ENCODE measurements around the gene GRK5.

Gene GRK5

DNA sequence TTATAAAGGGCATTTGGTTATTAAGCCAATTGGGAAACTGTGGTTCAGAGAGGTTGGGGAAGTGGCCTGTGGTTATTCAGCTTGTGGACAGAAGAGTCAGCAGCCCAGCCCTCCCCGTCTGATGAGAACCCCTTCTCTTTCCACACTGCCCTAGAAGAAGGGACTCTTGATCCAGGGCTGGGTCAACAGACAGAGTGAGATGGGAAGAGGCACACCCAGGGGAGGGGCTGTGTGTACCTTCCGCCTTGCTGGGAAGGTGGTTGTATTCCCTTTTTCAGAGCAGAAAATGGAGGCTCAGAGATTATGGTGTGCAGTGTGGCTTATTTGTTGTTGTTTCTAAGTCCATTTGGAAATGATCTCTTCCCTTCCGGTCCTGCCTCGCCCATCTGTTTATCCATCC, 103.4 kb downstream of the GRK5 start:
- no peaks in the 10 kb centered on the region for H3K9me3 ChIP-seq
- peaks cover 0 to 90% (median 47%) of the 10 kb centered on the region in 4 donors for H3K4me1 ChIP-seq
- H3K4me3 ChIP-seq, result no peak overlapping the region
- H3K36me3 ChIP-seq, result no peaks in the 10 kb centered on the region
- peak overlapping the region; percentile 53 to 80 for H3K27ac ChIP-seq
- TF ChIP-seq, protein P1, sequence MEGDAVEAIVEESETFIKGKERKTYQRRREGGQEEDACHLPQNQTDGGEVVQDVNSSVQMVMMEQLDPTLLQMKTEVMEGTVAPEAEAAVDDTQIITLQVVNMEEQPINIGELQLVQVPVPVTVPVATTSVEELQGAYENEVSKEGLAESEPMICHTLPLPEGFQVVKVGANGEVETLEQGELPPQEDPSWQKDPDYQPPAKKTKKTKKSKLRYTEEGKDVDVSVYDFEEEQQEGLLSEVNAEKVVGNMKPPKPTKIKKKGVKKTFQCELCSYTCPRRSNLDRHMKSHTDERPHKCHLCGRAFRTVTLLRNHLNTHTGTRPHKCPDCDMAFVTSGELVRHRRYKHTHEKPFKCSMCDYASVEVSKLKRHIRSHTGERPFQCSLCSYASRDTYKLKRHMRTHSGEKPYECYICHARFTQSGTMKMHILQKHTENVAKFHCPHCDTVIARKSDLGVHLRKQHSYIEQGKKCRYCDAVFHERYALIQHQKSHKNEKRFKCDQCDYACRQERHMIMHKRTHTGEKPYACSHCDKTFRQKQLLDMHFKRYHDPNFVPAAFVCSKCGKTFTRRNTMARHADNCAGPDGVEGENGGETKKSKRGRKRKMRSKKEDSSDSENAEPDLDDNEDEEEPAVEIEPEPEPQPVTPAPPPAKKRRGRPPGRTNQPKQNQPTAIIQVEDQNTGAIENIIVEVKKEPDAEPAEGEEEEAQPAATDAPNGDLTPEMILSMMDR (IDR thresholded peaks at IDR 0.05), result no peak
- H3K27me3 ChIP-seq, result no peaks in the 10 kb centered on the region
- intact Hi-C loops (cut with DNase I; ENCODE audit: low total_unique reads), result no loop called here
- DNase-seq, result no peak

DNA sequence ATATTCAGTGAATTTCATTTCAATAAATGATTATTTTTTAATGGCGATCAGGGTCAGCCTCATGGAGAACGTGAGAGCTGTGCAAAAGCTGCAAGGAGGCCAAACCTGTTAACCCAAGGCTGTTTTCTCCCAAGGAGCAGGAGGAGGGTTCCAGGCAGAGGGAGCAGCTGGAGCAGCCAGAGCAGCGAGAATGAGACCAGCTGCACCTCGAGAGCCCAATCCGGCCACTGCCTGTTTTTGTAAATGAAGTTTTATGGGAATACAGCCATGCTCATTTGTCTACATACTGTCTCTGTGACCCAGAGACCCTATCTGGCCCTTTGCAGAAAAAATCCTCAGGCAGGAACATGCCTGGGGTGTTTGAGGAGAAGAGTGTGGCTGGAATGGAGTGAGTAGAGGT, 104.9 kb downstream of the GRK5 start:
- intact Hi-C loops (cut with DNase I; ENCODE audit: low total_unique reads), result no loop called here
- Histone ChIP-seq H3K9me3 (no peaks in the 10 kb centered on the region), H3K4me1 (peaks cover 4 to 90% (median 50%) of the 10 kb centered on the region in 4 donors), H3K27ac (peak overlapping the region in 1 of 2 donors; percentile 80), H3K27me3 (no peaks in the 10 kb centered on the region), H3K4me3 (no peak overlapping the region), H3K36me3 (no peaks in the 10 kb centered on the region)
- TF ChIP-seq, protein P1 (IDR thresholded peaks at IDR 0.05), result no peak
- no peak for DNase-seq

DNA sequence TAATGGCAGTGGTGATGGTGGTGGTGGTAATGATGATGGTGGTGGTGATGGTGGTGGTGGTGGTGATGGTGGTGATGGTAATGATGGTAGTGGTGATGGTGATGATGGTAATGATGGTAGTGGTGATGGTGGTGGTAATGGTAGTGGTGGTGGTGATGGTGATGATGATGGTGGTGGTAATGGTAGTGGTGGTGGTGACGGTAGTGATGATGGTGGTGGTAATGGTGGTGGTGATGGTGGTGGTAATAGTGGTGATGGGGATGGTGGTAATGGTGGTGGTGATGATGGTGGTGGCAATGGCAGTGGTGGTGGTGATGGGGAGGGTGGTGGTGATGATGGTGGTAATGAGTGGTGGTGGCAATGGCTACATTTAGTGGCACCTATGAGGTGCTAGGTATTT, 105.7 kb downstream of the GRK5 start:
- intact Hi-C loops (cut with DNase I; ENCODE audit: low total_unique reads), result no loop called here
- Histone ChIP-seq H3K27ac (peak overlapping the region; percentile 78 to 92), H3K9me3 (no peaks in the 10 kb centered on the region), H3K4me3 (no peak overlapping the region), H3K27me3 (no peaks in the 10 kb centered on the region), H3K36me3 (no peaks in the 10 kb centered on the region), H3K4me1 (peaks cover 5 to 91% (median 57%) of the 10 kb centered on the region in 4 donors)
- DNase-seq, result no peak
- TF ChIP-seq, protein P1 (IDR thresholded peaks at IDR 0.05), result no peak

DNA sequence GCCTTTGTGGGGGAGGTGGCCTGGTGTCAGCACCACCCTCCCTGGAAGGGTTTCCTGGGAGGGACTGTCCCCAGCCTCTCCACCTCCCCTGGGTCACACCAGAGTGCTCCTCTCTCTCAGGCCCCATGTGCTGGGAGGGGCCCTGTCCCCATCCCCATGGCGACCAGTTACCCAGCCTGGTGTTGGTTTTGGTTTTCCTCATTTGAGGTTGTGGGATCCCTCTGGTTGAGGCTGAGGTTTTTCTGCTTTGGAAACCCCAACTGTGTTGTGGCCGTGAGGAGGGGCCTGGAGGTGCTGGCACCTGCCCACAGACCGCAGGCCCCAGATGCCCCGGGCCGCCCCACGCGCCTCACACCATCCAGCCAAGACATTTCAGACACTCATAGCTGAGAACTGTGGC, 106.3 kb downstream of the GRK5 start:
- H3K4me1 ChIP-seq, result peaks cover 5 to 91% (median 60%) of the 10 kb centered on the region in 4 donors
- H3K36me3 ChIP-seq, result no peaks in the 10 kb centered on the region
- no peak overlapping the region for H3K4me3 ChIP-seq
- TF ChIP-seq, protein P1 (IDR thresholded peaks at IDR 0.05), result no peak
- DNase-seq, result no peak
- no peaks in the 10 kb centered on the region for H3K9me3 ChIP-seq
- intact Hi-C loops (cut with DNase I; ENCODE audit: low total_unique reads), result no loop called here
- H3K27ac ChIP-seq, result peak overlapping the region; percentile 78 to 92
- no peaks in the 10 kb centered on the region for H3K27me3 ChIP-seq

DNA sequence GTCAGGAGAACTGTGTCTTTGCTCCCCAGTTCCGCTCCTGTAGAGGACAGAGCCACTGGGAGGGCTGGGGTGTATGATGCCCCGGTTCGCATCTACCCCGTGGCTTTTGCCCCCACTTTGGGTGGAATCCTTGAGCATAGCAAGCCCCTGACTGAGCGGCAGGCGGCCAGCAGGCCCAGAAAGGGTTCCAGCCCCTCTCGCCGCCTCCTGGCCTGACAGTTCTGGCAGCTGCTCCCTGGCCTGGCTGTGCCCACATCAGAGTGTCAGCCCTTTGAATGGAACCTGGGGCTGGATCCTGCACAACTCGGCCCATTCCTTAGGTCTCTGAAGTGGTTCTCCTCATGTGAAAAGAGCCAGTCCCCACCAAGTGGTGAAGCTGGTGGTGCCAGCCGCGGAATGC, 106.7 kb downstream of the GRK5 start:
- no peaks in the 10 kb centered on the region for H3K36me3 ChIP-seq
- peak overlapping the region; percentile 78 to 92 for H3K27ac ChIP-seq
- DNase-seq, result no peak
- no peak overlapping the region for H3K4me3 ChIP-seq
- no peaks in the 10 kb centered on the region for H3K9me3 ChIP-seq
- H3K4me1 ChIP-seq, result peaks cover 5 to 91% (median 60%) of the 10 kb centered on the region in 4 donors
- intact Hi-C loops (cut with DNase I; ENCODE audit: low total_unique reads), result no loop called here
- H3K27me3 ChIP-seq, result no peaks in the 10 kb centered on the region
- TF ChIP-seq, protein P1 (IDR thresholded peaks at IDR 0.05), result no peak

DNA sequence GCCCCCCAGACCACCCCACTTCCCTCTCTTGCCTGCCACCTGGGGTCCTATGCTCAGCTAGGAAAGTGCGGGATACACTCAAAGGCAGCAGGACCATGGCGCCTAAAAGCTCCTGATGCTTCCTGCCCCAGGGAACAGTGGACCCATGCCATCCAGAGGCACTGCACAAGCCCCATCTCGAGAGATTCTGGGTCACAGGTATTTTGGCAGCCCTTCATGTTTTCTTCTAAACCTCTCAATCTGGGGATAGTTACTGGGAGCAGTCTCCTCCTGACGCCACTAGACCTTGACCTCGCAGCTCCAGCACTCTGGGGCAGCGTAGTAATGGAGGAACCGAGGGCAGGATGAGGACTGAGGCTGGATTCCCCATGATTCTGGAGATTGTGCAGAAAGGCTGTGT, 107.1 kb downstream of the GRK5 start:
- no peak for DNase-seq
- H3K4me1 ChIP-seq, result peaks cover 5 to 91% (median 60%) of the 10 kb centered on the region in 4 donors
- TF ChIP-seq, protein P1 (IDR thresholded peaks at IDR 0.05), result no peak
- H3K4me3 ChIP-seq, result no peak overlapping the region
- intact Hi-C loops (cut with DNase I; ENCODE audit: low total_unique reads), result no loop called here
- no peaks in the 10 kb centered on the region for H3K27me3 ChIP-seq
- no peaks in the 10 kb centered on the region for H3K9me3 ChIP-seq
- H3K27ac ChIP-seq, result peak overlapping the region; percentile 78 to 92
- no peaks in the 10 kb centered on the region for H3K36me3 ChIP-seq

Measured in tibial artery (tissue), 4 donors.